ENCODE data around the gene GRK1.

The GRK1 gene

DNA sequence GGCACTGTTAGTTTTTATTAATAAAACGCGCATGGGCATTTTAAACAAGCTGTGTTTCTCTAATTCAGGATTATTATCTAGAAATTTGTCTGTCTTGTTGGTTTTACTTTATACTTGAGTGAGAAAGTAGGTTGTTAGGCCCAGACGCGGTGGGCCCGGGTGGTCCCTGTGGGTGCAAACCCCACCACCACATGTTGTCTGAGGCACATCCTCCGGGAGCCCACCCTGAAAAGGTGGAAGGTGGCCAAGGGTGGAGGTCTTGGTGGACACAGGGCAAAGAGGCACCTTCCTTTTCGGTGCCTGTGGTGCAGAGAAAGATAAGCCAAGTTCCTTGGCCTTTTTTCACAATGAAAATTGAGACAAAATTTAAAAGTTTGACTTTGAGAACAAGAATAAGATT lies 25.6 kb upstream of the GRK1 start:
- TF ChIP-seq, protein P1, sequence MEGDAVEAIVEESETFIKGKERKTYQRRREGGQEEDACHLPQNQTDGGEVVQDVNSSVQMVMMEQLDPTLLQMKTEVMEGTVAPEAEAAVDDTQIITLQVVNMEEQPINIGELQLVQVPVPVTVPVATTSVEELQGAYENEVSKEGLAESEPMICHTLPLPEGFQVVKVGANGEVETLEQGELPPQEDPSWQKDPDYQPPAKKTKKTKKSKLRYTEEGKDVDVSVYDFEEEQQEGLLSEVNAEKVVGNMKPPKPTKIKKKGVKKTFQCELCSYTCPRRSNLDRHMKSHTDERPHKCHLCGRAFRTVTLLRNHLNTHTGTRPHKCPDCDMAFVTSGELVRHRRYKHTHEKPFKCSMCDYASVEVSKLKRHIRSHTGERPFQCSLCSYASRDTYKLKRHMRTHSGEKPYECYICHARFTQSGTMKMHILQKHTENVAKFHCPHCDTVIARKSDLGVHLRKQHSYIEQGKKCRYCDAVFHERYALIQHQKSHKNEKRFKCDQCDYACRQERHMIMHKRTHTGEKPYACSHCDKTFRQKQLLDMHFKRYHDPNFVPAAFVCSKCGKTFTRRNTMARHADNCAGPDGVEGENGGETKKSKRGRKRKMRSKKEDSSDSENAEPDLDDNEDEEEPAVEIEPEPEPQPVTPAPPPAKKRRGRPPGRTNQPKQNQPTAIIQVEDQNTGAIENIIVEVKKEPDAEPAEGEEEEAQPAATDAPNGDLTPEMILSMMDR (IDR thresholded peaks at IDR 0.05; ENCODE audit: low read depth, low read length), result no peak
- H3K4me1 ChIP-seq, result no peaks in the 10 kb centered on the region
- no peaks in the 10 kb centered on the region for H3K27me3 ChIP-seq
- H3K9me3 ChIP-seq, result no peaks in the 10 kb centered on the region
- no peak overlapping the region for H3K4me3 ChIP-seq (ENCODE audit: low read depth, low read length)
- peak; percentile 1 for DNase-seq
- peaks cover 69% of the 10 kb centered on the region for H3K36me3 ChIP-seq

DNA sequence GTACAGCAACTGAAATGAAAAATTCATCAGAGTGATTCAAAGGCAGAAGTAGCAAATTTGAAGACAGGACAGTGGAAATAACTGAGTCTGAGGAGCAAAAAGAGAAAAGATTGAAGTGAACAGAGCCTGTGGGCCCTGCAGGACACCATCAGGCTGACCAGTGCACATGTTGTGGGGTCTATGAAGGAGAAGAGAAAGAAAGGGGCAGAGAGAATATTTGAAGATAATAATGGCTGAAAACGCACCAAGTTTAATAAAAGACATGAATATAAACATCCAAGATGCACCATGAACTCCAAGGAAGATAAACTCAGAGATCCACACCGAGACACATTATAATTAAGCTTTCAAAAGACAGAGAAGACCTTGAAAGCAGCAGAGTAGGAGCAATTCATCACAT lies 24.5 kb upstream of the GRK1 start:
- peaks cover 63% of the 10 kb centered on the region for H3K36me3 ChIP-seq
- TF ChIP-seq, protein P1 (IDR thresholded peaks at IDR 0.05; ENCODE audit: low read depth, low read length), result no peak

DNA sequence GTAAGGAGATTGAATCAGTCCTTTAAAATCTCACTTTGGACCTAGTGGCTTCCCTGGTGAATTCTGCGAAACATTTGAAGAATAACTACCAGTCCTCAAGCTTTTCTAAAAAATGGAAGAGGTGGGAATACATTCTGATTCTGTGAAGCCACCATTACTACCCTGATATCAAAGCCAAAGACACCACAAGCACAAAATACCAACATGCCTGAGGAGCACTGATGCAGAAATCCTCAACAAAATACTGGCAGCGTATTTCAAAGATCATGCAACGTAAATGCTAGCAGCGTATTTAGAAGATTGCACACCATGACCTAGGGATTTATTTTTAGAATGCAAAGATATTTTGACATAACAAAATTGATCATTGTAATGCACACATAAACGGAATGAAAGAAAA lies 23.4 kb upstream of the GRK1 start:
- DNase-seq, result no peak
- Histone ChIP-seq H3K27me3 (no peaks in the 10 kb centered on the region), H3K36me3 (peaks cover 52% of the 10 kb centered on the region), H3K4me3 (ENCODE audit: low read depth, low read length) (no peak overlapping the region), H3K4me1 (peaks cover 2% of the 10 kb centered on the region; the same call in 1 of the 2 replicates), H3K9me3 (no peaks in the 10 kb centered on the region)
- TF ChIP-seq, protein P1 (IDR thresholded peaks at IDR 0.05; ENCODE audit: low read depth, low read length), result no peak

More for the DNA sequence above, 24.5 kb upstream of the GRK1 start:
- no peak for DNase-seq
- peaks cover 2% of the 10 kb centered on the region; the same call in 1 of the 2 replicates for H3K4me1 ChIP-seq
- no peaks in the 10 kb centered on the region for H3K27me3 ChIP-seq
- H3K4me3 ChIP-seq (ENCODE audit: low read depth, low read length), result no peak overlapping the region
- no peaks in the 10 kb centered on the region for H3K9me3 ChIP-seq

DNA sequence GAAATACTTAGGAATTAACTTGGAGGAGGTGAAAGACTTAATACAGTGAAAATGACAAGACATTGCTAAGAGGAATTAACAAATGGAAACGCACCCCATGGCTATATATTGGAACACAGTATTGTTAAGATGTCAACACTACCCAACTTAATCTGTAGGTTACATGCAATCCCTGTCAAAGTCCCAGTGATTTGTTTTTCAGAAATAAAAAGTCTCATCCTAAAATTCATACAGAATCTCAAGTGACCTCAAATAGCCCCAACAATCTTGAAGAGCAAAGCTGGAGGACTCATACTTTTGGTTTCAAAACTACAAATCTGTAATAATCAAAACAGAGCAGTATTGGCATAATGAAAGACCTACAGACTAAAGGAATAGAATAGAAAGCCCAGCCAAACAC lies 22.2 kb upstream of the GRK1 start:
- TF ChIP-seq, protein P1 (IDR thresholded peaks at IDR 0.05; ENCODE audit: low read depth, low read length), result no peak
- Histone ChIP-seq H3K4me1 (peaks cover 2% of the 10 kb centered on the region; the same call in 1 of the 2 replicates), H3K4me3 (ENCODE audit: low read depth, low read length) (no peak overlapping the region), H3K9me3 (no peaks in the 10 kb centered on the region), H3K36me3 (peaks cover 40% of the 10 kb centered on the region), H3K27me3 (no peaks in the 10 kb centered on the region)
- DNase-seq, result no peak

DNA sequence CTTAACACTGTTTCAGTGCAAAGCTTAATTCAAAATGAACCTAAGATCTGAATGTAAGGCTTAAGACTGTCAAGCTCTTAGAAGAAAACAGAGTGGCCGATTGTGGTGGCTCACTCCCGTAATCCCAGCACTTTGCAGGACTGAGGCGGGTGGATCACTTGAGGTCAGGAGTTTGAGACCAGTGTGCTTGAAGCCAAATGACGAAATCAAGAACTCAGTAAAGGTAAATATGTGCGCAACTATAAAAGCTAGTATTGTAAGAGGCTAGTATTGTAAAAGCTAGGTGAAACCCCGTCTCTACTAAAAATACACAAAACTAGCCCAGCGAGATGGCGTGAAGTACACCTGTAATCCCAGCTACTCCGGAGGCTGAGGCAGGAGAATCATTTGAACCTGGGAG lies 21.7 kb upstream of the GRK1 start:
- no peaks in the 10 kb centered on the region for H3K9me3 ChIP-seq
- peaks cover 2% of the 10 kb centered on the region; the same call in 1 of the 2 replicates for H3K4me1 ChIP-seq
- TF ChIP-seq, protein P1 (IDR thresholded peaks at IDR 0.05; ENCODE audit: low read depth, low read length), result no peak
- peaks cover 35% of the 10 kb centered on the region for H3K36me3 ChIP-seq
- H3K27me3 ChIP-seq, result no peaks in the 10 kb centered on the region
- no peak for DNase-seq
- H3K4me3 ChIP-seq (ENCODE audit: low read depth, low read length), result no peak overlapping the region

DNA sequence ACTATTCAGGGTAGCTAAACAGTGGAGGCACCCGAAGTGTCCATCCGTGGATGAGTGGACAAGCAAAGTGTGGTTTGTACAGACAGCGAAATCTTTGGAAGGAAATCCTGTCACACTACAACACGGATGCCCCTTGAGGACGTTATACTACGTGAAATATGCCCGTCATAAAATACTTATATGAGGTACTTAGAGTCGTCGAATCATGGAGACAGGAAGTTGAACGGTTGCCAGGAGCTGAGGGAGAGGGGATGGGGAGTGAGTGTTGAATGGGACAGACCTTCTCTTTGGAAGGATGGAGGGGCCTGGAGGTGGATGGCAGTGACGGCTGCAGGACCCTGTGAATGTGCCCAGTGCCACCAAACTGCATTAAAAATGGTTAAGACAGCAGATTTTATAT lies 20.6 kb upstream of the GRK1 start:
- TF ChIP-seq, protein P1 (IDR thresholded peaks at IDR 0.05; ENCODE audit: low read depth, low read length), result no peak
- DNase-seq, result peak; percentile 8
- Histone ChIP-seq H3K27me3 (no peaks in the 10 kb centered on the region), H3K36me3 (peaks cover 29% of the 10 kb centered on the region), H3K9me3 (no peaks in the 10 kb centered on the region), H3K4me1 (peaks cover 2% of the 10 kb centered on the region; the same call in 1 of the 2 replicates), H3K4me3 (ENCODE audit: low read depth, low read length) (no peak overlapping the region)
